H9 (cell line): ENCODE data around the gene HEBP2. TPM values are rescaled to one million over a fixed set of nuclear protein-coding genes. Genes with fewer than 3 reads are reported as not detected.
A peak's percentile ranks its signal among the peaks of the same experiment; 100 is the strongest.

Source experiments
- DNase-seq: peaks from one replicate; pipeline ENCODE4 v3.0.0-alpha.2; 2017
- H2AFZ ChIP-seq: one replicate; pipeline ENCODE4 v1.6.1; 2013; ENCODE audit warnings: mild to moderate bottlenecking, low read length, control low read depth, moderate library complexity
- H2AK5ac ChIP-seq: 2 replicates; pipeline ENCODE4 v1.6.1; 2013; ENCODE audit warnings: low read length, control low read depth, mixed read lengths; ENCODE audit not compliant: insufficient read length
- H2BK120ac ChIP-seq: one replicate; pipeline ENCODE4 v1.6.1; 2013; ENCODE audit warnings: low read depth, mild to moderate bottlenecking, low read length, control low read depth, inconsistent platforms; ENCODE audit not compliant: poor library complexity, severe bottlenecking
- H2BK12ac ChIP-seq: 2 replicates; pipeline ENCODE4 v1.6.1; 2013; ENCODE audit warnings: low read length, control low read depth, mixed read lengths, low read depth; ENCODE audit not compliant: insufficient read length
- H2BK15ac ChIP-seq: 2 replicates; pipeline ENCODE4 v1.6.1; 2013; ENCODE audit warnings: low read depth, low read length, control low read depth
- H2BK20ac ChIP-seq: one replicate; pipeline ENCODE4 v1.6.1; 2013; ENCODE audit warnings: low read depth, mild to moderate bottlenecking, low read length, control low read depth, inconsistent platforms; ENCODE audit not compliant: poor library complexity, severe bottlenecking
- H2BK5ac ChIP-seq: 2 replicates; pipeline ENCODE4 v1.6.1; 2013; ENCODE audit warnings: low read length, control low read depth, mixed read lengths; ENCODE audit not compliant: insufficient read length
- H3K14ac ChIP-seq: 2 replicates; pipeline ENCODE4 v1.6.1; 2013; ENCODE audit warnings: low read length, control low read depth; ENCODE audit not compliant: insufficient read depth
- H3K18ac ChIP-seq: 2 replicates; pipeline ENCODE4 v1.6.1; 2013; ENCODE audit warnings: low read depth, mild to moderate bottlenecking, mixed read lengths, low read length, control low read depth; ENCODE audit not compliant: insufficient read length
- H3K23ac ChIP-seq: 2 replicates; pipeline ENCODE4 v1.6.1; 2013; ENCODE audit warnings: low read length, control low read depth, mixed read lengths, low read depth; ENCODE audit not compliant: insufficient read length
- H3K23me2 ChIP-seq: 2 replicates; pipeline ENCODE4 v1.6.1; 2013; ENCODE audit warnings: low read depth, mild to moderate bottlenecking, mixed read lengths, low read length, control low read depth; ENCODE audit not compliant: insufficient read length, poor library complexity, severe bottlenecking
- H3K27ac ChIP-seq: 2 replicates; pipeline ENCODE4 v1.5.1; 2013; ENCODE audit warnings: low read length, control low read depth, mixed read lengths, low read depth; ENCODE audit not compliant: insufficient read length
- H3K27me3 ChIP-seq: 2 replicates; pipeline ENCODE4 v1.6.1; 2013; ENCODE audit warnings: low read length, control low read depth, inconsistent platforms; ENCODE audit not compliant: insufficient read depth
- H3K4ac ChIP-seq: 2 replicates; pipeline ENCODE4 v1.6.1; 2013; ENCODE audit warnings: low read depth, mild to moderate bottlenecking, control low read depth, inconsistent platforms, low read length, moderate library complexity
- H3K4me1 ChIP-seq: 2 replicates; pipeline ENCODE4 v1.6.1; 2013; ENCODE audit warnings: low read length, control low read depth, inconsistent platforms; ENCODE audit not compliant: insufficient read depth
- H3K4me2 ChIP-seq: 2 replicates; pipeline ENCODE4 v1.6.1; 2013; ENCODE audit warnings: low read length, control low read depth, mixed read lengths; ENCODE audit not compliant: insufficient read length, insufficient read depth
- H3K56ac ChIP-seq: 2 replicates; pipeline ENCODE4 v1.6.1; 2013; ENCODE audit warnings: low read depth, mild to moderate bottlenecking, mixed read lengths, low read length, control low read depth; ENCODE audit not compliant: insufficient read length
- H3K79me1 ChIP-seq: 2 replicates; pipeline ENCODE4 v1.6.1; 2013; ENCODE audit warnings: low read depth, mild to moderate bottlenecking, moderate library complexity, low read length, control low read depth, inconsistent platforms; ENCODE audit not compliant: insufficient read depth, poor library complexity, severe bottlenecking
- H3K79me2 ChIP-seq: 2 replicates; pipeline ENCODE4 v1.6.1; 2013; ENCODE audit warnings: low read length, control low read depth, inconsistent platforms; ENCODE audit not compliant: insufficient read depth
- H3K9ac ChIP-seq: 2 replicates; pipeline ENCODE4 v1.6.1; 2013; ENCODE audit warnings: low read length, control low read depth, mixed read lengths; ENCODE audit not compliant: insufficient read length; ENCODE audit errors: extremely low read depth
- H3K9me3 ChIP-seq: one replicate; pipeline ENCODE4 v1.6.1; 2013; ENCODE audit warnings: low read depth, low read length, inconsistent platforms; ENCODE audit not compliant: control insufficient read depth
- H3T11ph ChIP-seq: one replicate; pipeline ENCODE4 v1.6.1; 2013; ENCODE audit warnings: mild to moderate bottlenecking, low read length, control low read depth, inconsistent platforms
- H4K20me1 ChIP-seq: one replicate; pipeline ENCODE4 v1.6.1; 2013; ENCODE audit not compliant: control insufficient read depth, insufficient read length, insufficient read depth
- H4K5ac ChIP-seq: 2 replicates; pipeline ENCODE4 v1.6.1; 2013; ENCODE audit warnings: low read depth, mild to moderate bottlenecking, mixed read lengths, low read length, control low read depth; ENCODE audit not compliant: insufficient read length
- H4K8ac ChIP-seq: replicated peaks from 2 replicates; pipeline ENCODE4 v1.6.1; 2013; ENCODE audit warnings: low read length, control low read depth, mixed read lengths, low read depth; ENCODE audit not compliant: insufficient read length
- H4K91ac ChIP-seq: 2 replicates; pipeline ENCODE4 v1.6.1; 2013; ENCODE audit warnings: low read depth, mild to moderate bottlenecking, moderate library complexity, mixed read lengths, low read length, control low read depth; ENCODE audit not compliant: insufficient read length
- H3K27ac Mint-ChIP-seq, 3 experiments: 2 replicates in 2 of 3; 3 replicates in 1 of 3; pipeline ENCODE4 v1.8.0; 2020 to 2021; ENCODE audit warnings: mixed read lengths in 3 of 3, mild to moderate bottlenecking in 1 of 3, moderate library complexity in 1 of 3
- H3K27me3 Mint-ChIP-seq: 2 replicates; pipeline ENCODE4 v1.8.0; 2021; ENCODE audit warnings: low read depth, mild to moderate bottlenecking, moderate library complexity, mixed read lengths
- H3K36me3 Mint-ChIP-seq, 3 experiments: 2 replicates in 2 of 3; 3 replicates in 1 of 3; pipeline ENCODE4 v1.8.0; 2020 to 2021; ENCODE audit warnings: low read depth in 3 of 3, mixed read lengths in 3 of 3; ENCODE audit not compliant: insufficient read depth in 1 of 3
- H3K4me1 Mint-ChIP-seq, 2 experiments: 2 replicates each; pipeline ENCODE4 v1.8.0; 2020; ENCODE audit warnings: mixed read lengths in 2 of 2
- H3K4me3 Mint-ChIP-seq, 2 experiments: 2 replicates in 1 of 2; 3 replicates in 1 of 2; pipeline ENCODE4 v1.8.0; 2020 to 2021; ENCODE audit warnings: mild to moderate bottlenecking in 2 of 2, mixed read lengths in 2 of 2, moderate library complexity in 1 of 2
- H3K9me3 Mint-ChIP-seq, 2 experiments: 2 replicates in 1 of 2; 3 replicates in 1 of 2; pipeline ENCODE4 v1.8.0; 2020; ENCODE audit warnings: mild to moderate bottlenecking in 2 of 2, mixed read lengths in 2 of 2, moderate library complexity in 1 of 2
- WGBS: extraction: QIAGEN DNeasy Blood & Tissue Kit; methylation state at CpG from one replicate; pipeline ENCODE4 v1.1.7; 2013; ENCODE audit warnings: missing lambda C conversion rate, low lambda C conversion rate, mixed read lengths; ENCODE audit not compliant: insufficient read length; ENCODE audit errors: extremely low coverage; 5-methylcytosine and 5-hydroxymethylcytosine counted together
- total RNA-seq: library from RNA; stranded (reverse); gene quantifications from 2 replicates; pipeline ENCODE4 v1.2.1, GENCODE V29; 2021
- TF ChIP-seq, protein P1 (sequence below): fragments of 200-600 bp; sonication (generic); conservative IDR thresholded peaks from 3 replicates; pipeline ENCODE4 v1.8.0; 2021; ENCODE audit warnings: antibody characterized with exemption, mild to moderate bottlenecking

Gene HEBP2
- total RNA-seq, 1 experiment from 2014 or later = 57.8 TPM

DNA sequence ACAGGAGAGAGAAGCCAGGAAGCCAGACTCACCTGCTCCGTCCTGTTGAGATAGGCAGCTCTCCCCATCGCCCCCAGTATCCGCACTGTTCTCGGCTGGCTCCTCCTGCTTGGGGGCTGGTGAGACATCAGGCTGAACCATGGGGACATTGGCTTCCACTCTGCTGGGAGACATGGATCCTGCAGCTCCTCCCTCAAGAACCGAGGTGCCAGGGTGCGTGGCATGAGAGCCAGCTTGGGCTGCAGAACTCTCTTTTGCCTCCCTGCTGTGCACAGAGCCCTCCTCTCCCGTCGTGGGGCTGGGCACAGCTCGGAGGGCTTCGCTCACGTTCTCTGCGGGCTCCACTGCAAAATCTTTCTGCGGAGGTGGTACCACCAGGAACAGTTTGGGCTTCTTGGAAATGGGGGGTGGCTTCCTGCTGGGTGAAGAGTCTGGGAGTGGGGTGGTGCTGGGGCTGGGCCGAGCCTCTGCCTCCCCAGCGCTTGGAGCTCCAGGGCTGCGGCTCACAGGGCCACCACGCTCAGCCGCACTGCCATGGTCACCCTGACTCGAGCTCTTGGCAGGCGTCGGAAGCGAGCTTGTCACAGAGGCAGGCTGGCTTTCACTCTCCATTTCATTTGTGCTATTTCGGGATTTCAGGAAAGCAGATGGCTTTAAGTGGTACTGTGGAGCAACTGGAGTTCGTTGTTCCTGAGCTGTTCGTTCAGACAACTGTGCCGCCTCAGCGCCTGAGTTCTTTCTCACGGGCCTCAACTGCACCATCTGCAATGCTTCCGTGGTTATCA lies 26.5 kb downstream of the HEBP2 start:
- Histone ChIP-seq H4K8ac (no peak overlapping the region), H3K23ac (no peak overlapping the region), H3K4ac (no peak overlapping the region), H3K23me2 (no peaks in the 10 kb centered on the region), H2BK5ac (no peak overlapping the region), H4K20me1 (no peaks in the 10 kb centered on the region), H3K27ac (no peak overlapping the region), H2AK5ac (no peak overlapping the region), H3K4me1 (no peaks in the 10 kb centered on the region), H3K79me2 (no peaks in the 10 kb centered on the region), H2BK20ac (no peak overlapping the region), H3K56ac (no peak overlapping the region), H2BK15ac (no peak overlapping the region), H3K27me3 (no peaks in the 10 kb centered on the region), H4K91ac (no peak overlapping the region), H3K9me3 (no peaks in the 10 kb centered on the region), H3K79me1 (no peaks in the 10 kb centered on the region), H2AFZ (no peak overlapping the region), H3K9ac (no peak overlapping the region), H3K14ac (no peak overlapping the region; the same call in 1 of the 2 replicates), H3T11ph (no peak overlapping the region), H2BK12ac (no peak overlapping the region), H2BK120ac (no peak overlapping the region), H4K5ac (no peak overlapping the region), H3K18ac (no peak overlapping the region), H3K4me2 (no peak overlapping the region)
- TF ChIP-seq, protein P1, sequence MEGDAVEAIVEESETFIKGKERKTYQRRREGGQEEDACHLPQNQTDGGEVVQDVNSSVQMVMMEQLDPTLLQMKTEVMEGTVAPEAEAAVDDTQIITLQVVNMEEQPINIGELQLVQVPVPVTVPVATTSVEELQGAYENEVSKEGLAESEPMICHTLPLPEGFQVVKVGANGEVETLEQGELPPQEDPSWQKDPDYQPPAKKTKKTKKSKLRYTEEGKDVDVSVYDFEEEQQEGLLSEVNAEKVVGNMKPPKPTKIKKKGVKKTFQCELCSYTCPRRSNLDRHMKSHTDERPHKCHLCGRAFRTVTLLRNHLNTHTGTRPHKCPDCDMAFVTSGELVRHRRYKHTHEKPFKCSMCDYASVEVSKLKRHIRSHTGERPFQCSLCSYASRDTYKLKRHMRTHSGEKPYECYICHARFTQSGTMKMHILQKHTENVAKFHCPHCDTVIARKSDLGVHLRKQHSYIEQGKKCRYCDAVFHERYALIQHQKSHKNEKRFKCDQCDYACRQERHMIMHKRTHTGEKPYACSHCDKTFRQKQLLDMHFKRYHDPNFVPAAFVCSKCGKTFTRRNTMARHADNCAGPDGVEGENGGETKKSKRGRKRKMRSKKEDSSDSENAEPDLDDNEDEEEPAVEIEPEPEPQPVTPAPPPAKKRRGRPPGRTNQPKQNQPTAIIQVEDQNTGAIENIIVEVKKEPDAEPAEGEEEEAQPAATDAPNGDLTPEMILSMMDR = no peak
- Mint-ChIP-seq H3K27me3 (no peaks in the 10 kb centered on the region), H3K36me3 (peaks cover 0 to 25% (median 3%) of the 10 kb centered on the region in 3 experiments; a peak in 4 of 7 replicates), H3K27ac (peak overlapping the region in 1 of 3 experiments; percentile 20; a peak in 1 of 7 replicates), H3K9me3 (no peaks in the 10 kb centered on the region), H3K4me3 (no peak overlapping the region), H3K4me1 (peaks cover 6 to 10% of the 10 kb centered on the region in 2 experiments; a peak in 3 of 4 replicates)
- DNase-seq = no peak
- no CpG with 5 or more reads among the region's 29 CpGs for WGBS
